DMS79 (cell line): ENCODE measurements around the gene TSPAN16.

ENCODE experiments used
- DNase-seq: peaks from one replicate; lab custom pipeline; 2025; lab: John Stamatoyannopoulos, UW

The TSPAN16 gene

GRCh38 chr19:11295665-11296245 is at the start of gene TSPAN16:
TSPAN16 (plus strand) TSS chr19:11296160; CDS start chr19:11296298, 138 bp downstream.
- DNase-seq = no peak

GRCh38 chr19:11246941-11247340 is 49.0 kb upstream of the TSPAN16 start:
- no peak for DNase-seq

- no peak for DNase-seq
Measured at GRCh38 chr19:11247391-11247790, 48.6 kb upstream of the TSPAN16 start.

- no peak for DNase-seq
Measured at GRCh38 chr19:11247934-11248333, 48.0 kb upstream of the TSPAN16 start.

- no peak for DNase-seq
Measured at GRCh38 chr19:11248852-11249251, 47.1 kb upstream of the TSPAN16 start.

- DNase-seq = no peak
Measured at GRCh38 chr19:11251217-11251616, 44.7 kb upstream of the TSPAN16 start.

GRCh38 chr19:11251650-11252314 is 44.2 kb upstream of the TSPAN16 start:
- no peak for DNase-seq

- DNase-seq = no peak
Measured at GRCh38 chr19:11252665-11253355, 43.1 kb upstream of the TSPAN16 start.

GRCh38 chr19:11254666-11255065 is 41.3 kb upstream of the TSPAN16 start:
- DNase-seq = no peak

GRCh38 chr19:11256189-11256588 is 39.8 kb upstream of the TSPAN16 start:
- DNase-seq = no peak

GRCh38 chr19:11257846-11258380 is 38.0 kb upstream of the TSPAN16 start:
- DNase-seq = no peak

GRCh38 chr19:11260996-11261395 is 35.0 kb upstream of the TSPAN16 start:
- DNase-seq = no peak

- DNase-seq = no peak
Measured at GRCh38 chr19:11261431-11261970, 34.5 kb upstream of the TSPAN16 start.

- DNase-seq = no peak
Measured at GRCh38 chr19:11261971-11262839, 33.8 kb upstream of the TSPAN16 start, which contains the start of gene DOCK6. DOCK6 (minus strand) TSS chr19:11262524; CDS start chr19:11262440, 84 bp downstream.

- DNase-seq = no peak
Measured at GRCh38 chr19:11263726-11264125, 32.2 kb upstream of the TSPAN16 start.

GRCh38 chr19:11264452-11265176 is 31.3 kb upstream of the TSPAN16 start:
- no peak for DNase-seq

- DNase-seq = no peak
Measured at GRCh38 chr19:11265177-11265784, 30.7 kb upstream of the TSPAN16 start.

- DNase-seq = no peak
Measured at GRCh38 chr19:11265785-11266236, 30.1 kb upstream of the TSPAN16 start.

GRCh38 chr19:11267316-11268085 is 28.5 kb upstream of the TSPAN16 start:
- DNase-seq = no peak
